OCI-LY7 (cell line): ENCODE data around the gene IQGAP2.

ENCODE experiments used
- CTCF ChIP-seq: fragments of 200-600 bp; sonication (generic); conservative IDR thresholded peaks from 2 replicates; pipeline ENCODE4 v1.5.1; 2014; ENCODE audit warnings: mild to moderate bottlenecking, antibody characterized with exemption, low read length, moderate library complexity, mixed read lengths
- EZH2phosphoT487 ChIP-seq: fragments of 200-600 bp; sonication (generic); IDR thresholded peaks from 2 replicates; pipeline ENCODE4 v1.6.1; 2018; ENCODE audit warnings: low read depth, borderline replicate concordance, mild to moderate bottlenecking, mixed run types, antibody characterized with exemption, low read length, moderate library complexity, mixed read lengths

GRCh38 chr5:76622076-76622475 is 219.0 kb downstream of the IQGAP2 start:
- no peak for TF ChIP-seq CTCF
- no peak for TF ChIP-seq EZH2phosphoT487
